HCT116 (cell line): ENCODE data around the gene CCNG1. TPM values are rescaled to one million over a fixed set of nuclear protein-coding genes. Genes with fewer than 3 reads are reported as not detected.

Experiments
- ATAC-seq: fragments of 200-7000 bp; cut with Tn5 transposase; 2 replicates; pipeline ENCODE4 v1.9.1; 2020; ENCODE audit warnings: mild to moderate bottlenecking, moderate library complexity
- BruUV-seq: library from RNA; stranded (reverse); fragments of 400-500 nt; replicated peaks from 2 replicates; lab custom pipeline; 2021; lab: Mats Ljungman, UMichigan
- CTCF ChIA-PET: fragments of 300-600 bp; sonication (Branson Sonifier 250); formaldehyde crosslinking; loops from one replicate; lab custom pipeline; 2021; ENCODE audit warnings: antibody characterized with exemption; lab: Charles Lee
- POLR2A ChIA-PET: fragments of 300-600, 350-600 bp; sonication (Branson Sonifier 250); formaldehyde crosslinking; loops from one replicate; lab custom pipeline; 2021; ENCODE audit warnings: antibody characterized with exemption; lab: Charles Lee
- RAD21 ChIA-PET, 2 experiments: fragments of 300-600 bp; sonication (Branson Sonifier 250); formaldehyde crosslinking; loops; one replicate each; lab custom pipeline; 2023; ENCODE audit warnings: low total read pairs in 2 of 2; ENCODE audit not compliant: uncharacterized antibody in 2 of 2, unreplicated experiment in 2 of 2, low non-redundant PET in 1 of 2; lab: Charles Lee
- DNase-seq: peaks from one replicate; pipeline ENCODE4 v3.0.0-alpha.2; 2010; ENCODE audit warnings: low read depth, low spot score
- H2AFZ ChIP-seq: fragments of 200-600 bp; shearing (Covaris generic), sonication (generic); 2 replicates; pipeline ENCODE4 v1.6.1; 2017; ENCODE audit warnings: low read depth, mixed run types, mixed read lengths, antibody characterized with exemption, low read length; ENCODE audit not compliant: poor library complexity, severe bottlenecking
- H3K27ac ChIP-seq: 2 replicates; pipeline ENCODE4 v1.5.1; 2012; ENCODE audit warnings: low read depth, low read length
- H3K27me3 ChIP-seq: fragments of 200-600 bp; sonication (generic); 2 replicates; pipeline ENCODE4 v1.6.1; 2016; ENCODE audit warnings: mixed run types, low read length, mixed read lengths; ENCODE audit not compliant: insufficient read depth
- H3K36me3 ChIP-seq, 2 experiments: fragments of 200-500 bp in 1 of 2; fragments of 200-600 bp in 1 of 2; sonication (Bioruptor generic) in 1 of 2; sonication (generic) in 1 of 2; 2 replicates each; pipeline versions ENCODE4 v1.5.1 to v1.6.1; 2014 to 2016; ENCODE audit warnings: low read length in 2 of 2, inconsistent platforms in 1 of 2, mixed read lengths in 1 of 2, mixed run types in 1 of 2; ENCODE audit not compliant: insufficient read depth in 2 of 2, control insufficient read depth in 1 of 2
- H3K4me1 ChIP-seq, 2 experiments: fragments of 200-600 bp in 1 of 2; sonication (generic) in 1 of 2; 2 replicates each; pipeline versions ENCODE4 v1.5.1 to v1.6.1; 2012 to 2017; ENCODE audit warnings: low read length in 2 of 2, inconsistent platforms in 1 of 2, mild to moderate bottlenecking in 1 of 2, mixed read lengths in 1 of 2, mixed run types in 1 of 2, moderate library complexity in 1 of 2; ENCODE audit not compliant: insufficient read depth in 2 of 2, control insufficient read depth in 1 of 2
- H3K4me2 ChIP-seq: fragments of 200-600 bp; sonication (generic); 2 replicates; pipeline ENCODE4 v1.6.1; 2017; ENCODE audit warnings: mixed run types, low read length, mixed read lengths
- H3K4me3 ChIP-seq, 2 experiments: fragments of 200-600 bp in 1 of 2; sonication (generic) in 1 of 2; replicated peaks in 1 of 2; 2 replicates each; pipeline ENCODE4 v1.5.1; 2011 to 2016; ENCODE audit warnings: low read length in 2 of 2, control low read depth in 1 of 2, low read depth in 1 of 2, mild to moderate bottlenecking in 1 of 2, mixed read lengths in 1 of 2, mixed run types in 1 of 2
- H3K79me2 ChIP-seq: fragments of 200-600 bp; sonication (generic); 2 replicates; pipeline ENCODE4 v1.6.1; 2017; ENCODE audit warnings: mild to moderate bottlenecking, mixed run types, low read length, moderate library complexity, mixed read lengths; ENCODE audit not compliant: insufficient read depth
- H3K9ac ChIP-seq: fragments of 200-600 bp; sonication (generic); 2 replicates; pipeline ENCODE4 v1.6.1; 2016; ENCODE audit warnings: low read length, mixed read lengths
- H3K9me2 ChIP-seq: fragments of 200-600 bp; sonication (generic), shearing (Covaris generic); 2 replicates; pipeline ENCODE4 v1.6.1; 2017; ENCODE audit warnings: mixed run types, mild to moderate bottlenecking, moderate library complexity; ENCODE audit not compliant: insufficient read depth
- H3K9me3 ChIP-seq, 2 experiments: fragments of 200-500 bp in 1 of 2; fragments of 200-600 bp in 1 of 2; sonication (Bioruptor generic) in 1 of 2; sonication (generic) in 1 of 2; 2 replicates each; pipeline ENCODE4 v1.6.1; 2014 to 2017; ENCODE audit warnings: low read length in 2 of 2, mixed read lengths in 2 of 2, inconsistent platforms in 1 of 2, low read depth in 1 of 2, mild to moderate bottlenecking in 1 of 2, mixed run types in 1 of 2, moderate library complexity in 1 of 2; ENCODE audit not compliant: control insufficient read depth in 1 of 2, insufficient read depth in 1 of 2
- H4K20me1 ChIP-seq: fragments of 200-600 bp; sonication (generic), shearing (Covaris generic); 2 replicates; pipeline ENCODE4 v1.6.1; 2017; ENCODE audit warnings: mixed run types, mild to moderate bottlenecking, moderate library complexity; ENCODE audit not compliant: insufficient read depth
- ATF3 ChIP-seq: IDR thresholded peaks from 2 replicates; pipeline ENCODE4 v1.6.1; 2012
- CEBPB ChIP-seq: IDR thresholded peaks from 2 replicates; pipeline ENCODE4 v1.6.1; 2012; ENCODE audit warnings: low read depth
- EGR1 ChIP-seq: IDR thresholded peaks from 2 replicates; pipeline ENCODE4 v1.6.1; 2012; ENCODE audit warnings: low read depth
- ELF1 ChIP-seq: IDR thresholded peaks from 2 replicates; pipeline ENCODE4 v1.6.1; 2012; ENCODE audit warnings: low read depth, borderline replicate concordance
- EZH2phosphoT487 ChIP-seq: fragments of 200-600 bp; IDR thresholded peaks from 2 replicates; pipeline ENCODE4 v1.6.1; 2018; ENCODE audit warnings: antibody characterized with exemption, borderline replicate concordance
- FOSL1 ChIP-seq: IDR thresholded peaks from 2 replicates; pipeline ENCODE4 v1.6.1; 2012; ENCODE audit warnings: low read depth
- JUND ChIP-seq: IDR thresholded peaks from 2 replicates; pipeline ENCODE4 v1.6.1; 2012
- POLR2A ChIP-seq: IDR thresholded peaks from 2 replicates; pipeline ENCODE4 v1.7.0; 2011; ENCODE audit warnings: borderline replicate concordance; ENCODE audit not compliant: insufficient read depth, insufficient read length; ENCODE audit errors: extremely low read depth
- RAD21 ChIP-seq: IDR thresholded peaks from 2 replicates; pipeline ENCODE4 v1.6.1; 2012; ENCODE audit warnings: low read depth, mild to moderate bottlenecking
- SIN3A ChIP-seq: IDR thresholded peaks from 2 replicates; pipeline ENCODE4 v1.6.1; 2012; ENCODE audit warnings: low read depth
- SRF ChIP-seq: IDR thresholded peaks from 2 replicates; pipeline ENCODE4 v1.6.1; 2012; ENCODE audit warnings: low read depth
- YY1 ChIP-seq: IDR thresholded peaks from 2 replicates; pipeline ENCODE4 v1.6.1; 2011; ENCODE audit warnings: low read length, low read depth, moderate library complexity, mild to moderate bottlenecking; ENCODE audit not compliant: insufficient replicate concordance; ENCODE audit errors: extremely low read depth
- ZFX ChIP-seq: fragments of 450-650 bp; IDR thresholded peaks from 2 replicates; pipeline ENCODE4 v1.6.1; 2017
- ZNF274 ChIP-seq: fragments of 200-500 bp; sonication (Bioruptor generic); IDR thresholded peaks from 2 replicates; pipeline ENCODE4 v1.6.1; 2014; ENCODE audit warnings: mild to moderate bottlenecking, low read depth, low read length, inconsistent platforms
- intact Hi-C: fragments of 100-400 bp; cut with micrococcal nuclease; formaldehyde crosslinking; loops from 2 replicates; pipeline ENCODE4 v1.10.0; 2022
- total RNA-seq: library from RNA; stranded (reverse); gene quantifications from one replicate; pipeline ENCODE4 v1.2.1, GENCODE V29; 2021; ENCODE audit not compliant: unreplicated experiment
- TF ChIP-seq, protein P1 (sequence below): IDR thresholded peaks from 2 replicates; pipeline ENCODE4 v1.6.1; 2012
- TF ChIP-seq, protein P2 (sequence below): IDR thresholded peaks from 2 replicates; pipeline ENCODE4 v1.6.1; 2012; ENCODE audit warnings: low read depth
- TF ChIP-seq, protein P3 (sequence below), 3 experiments: fragments of 200-600 bp in 1 of 3; sonication (generic) in 1 of 3; IDR thresholded peaks in 2 of 3; conservative IDR thresholded peaks in 1 of 3; 2 replicates each; pipeline ENCODE4 v1.5.1; 2012 to 2017; ENCODE audit warnings: low read depth in 2 of 3, low read length in 2 of 3, antibody characterized with exemption in 1 of 3, borderline replicate concordance in 1 of 3, control low read depth in 1 of 3, mild to moderate bottlenecking in 1 of 3, mixed read lengths in 1 of 3, mixed run types in 1 of 3, moderate library complexity in 1 of 3; ENCODE audit not compliant: insufficient read depth in 1 of 3

CCNG1 gene
- total RNA-seq, 1 experiment from 2014 or later: 176 TPM

DNA sequence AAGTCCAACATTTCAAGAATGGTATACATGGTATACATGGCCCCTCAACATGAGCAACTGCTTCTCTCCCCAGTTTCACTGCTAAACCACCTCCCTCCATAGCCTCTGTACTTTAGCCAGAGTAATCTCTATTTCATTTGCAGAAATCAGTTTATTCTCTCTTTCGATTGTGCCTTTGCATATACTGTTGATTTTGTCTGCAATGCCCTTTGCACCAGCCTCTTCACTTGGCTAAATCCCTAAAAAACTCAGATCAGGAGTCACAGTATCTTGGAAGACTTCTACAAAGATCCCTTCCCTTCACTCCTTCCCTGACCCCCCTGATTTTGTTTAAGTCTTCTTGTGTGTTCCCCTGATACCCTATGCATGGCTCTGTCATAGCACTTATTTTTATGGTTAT, 4.9 kb upstream of the CCNG1 start (continued):
- TF ChIP-seq, protein P1, sequence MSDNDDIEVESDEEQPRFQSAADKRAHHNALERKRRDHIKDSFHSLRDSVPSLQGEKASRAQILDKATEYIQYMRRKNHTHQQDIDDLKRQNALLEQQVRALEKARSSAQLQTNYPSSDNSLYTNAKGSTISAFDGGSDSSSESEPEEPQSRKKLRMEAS: no peak
- TF ChIP-seq ZNF274 (no peak), EGR1 (no peak), FOSL1 (no peak)

DNA sequence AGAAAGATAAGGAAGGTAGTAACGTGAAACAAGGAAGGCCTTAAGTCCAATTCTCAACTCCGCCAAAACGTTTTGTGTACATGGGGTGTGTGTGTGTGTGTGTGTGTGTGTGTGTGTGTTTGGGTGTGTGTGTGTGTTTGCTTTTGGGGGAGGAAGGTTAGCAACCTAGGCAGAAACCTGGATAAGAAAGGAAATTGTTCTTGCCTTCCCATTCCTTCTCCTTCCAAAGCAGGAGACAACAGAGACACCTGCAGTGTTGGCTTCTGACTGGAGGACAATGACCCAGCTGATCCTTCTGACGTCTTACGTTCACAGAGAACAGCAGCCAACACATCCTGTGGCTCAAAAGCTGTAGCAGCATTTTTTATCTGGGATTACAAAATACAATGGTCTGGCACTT, 4.1 kb upstream of the CCNG1 start:
- H3K9me2 ChIP-seq: no peaks in the 10 kb centered on the region
- no peak for ATAC-seq
- ChIA-PET RAD21 (no interaction called here), POLR2A (no interaction called here), CTCF (no interaction called here)
- no peaks in the 10 kb centered on the region for H3K9me3 ChIP-seq
- no peak overlapping the region for H2AFZ ChIP-seq
- H3K27ac ChIP-seq: no peak overlapping the region
- H3K9ac ChIP-seq: no peak overlapping the region
- H3K4me2 ChIP-seq: no peak overlapping the region
- no peak overlapping the region for H3K4me3 ChIP-seq
- intact Hi-C loops: no loop called here
- no TSS peak for BruUV-seq
- no peaks in the 10 kb centered on the region for H3K36me3 ChIP-seq
- peaks cover 0 to 11% of the 10 kb centered on the region in 2 experiments; a peak in 3 of 4 replicates for H3K4me1 ChIP-seq
- no peaks in the 10 kb centered on the region for H4K20me1 ChIP-seq
- TF ChIP-seq RAD21: no peak
- TF ChIP-seq EZH2phosphoT487: no peak
- TF ChIP-seq ZFX: no peak
- no peak for TF ChIP-seq ZNF274
- TF ChIP-seq, protein P2, sequence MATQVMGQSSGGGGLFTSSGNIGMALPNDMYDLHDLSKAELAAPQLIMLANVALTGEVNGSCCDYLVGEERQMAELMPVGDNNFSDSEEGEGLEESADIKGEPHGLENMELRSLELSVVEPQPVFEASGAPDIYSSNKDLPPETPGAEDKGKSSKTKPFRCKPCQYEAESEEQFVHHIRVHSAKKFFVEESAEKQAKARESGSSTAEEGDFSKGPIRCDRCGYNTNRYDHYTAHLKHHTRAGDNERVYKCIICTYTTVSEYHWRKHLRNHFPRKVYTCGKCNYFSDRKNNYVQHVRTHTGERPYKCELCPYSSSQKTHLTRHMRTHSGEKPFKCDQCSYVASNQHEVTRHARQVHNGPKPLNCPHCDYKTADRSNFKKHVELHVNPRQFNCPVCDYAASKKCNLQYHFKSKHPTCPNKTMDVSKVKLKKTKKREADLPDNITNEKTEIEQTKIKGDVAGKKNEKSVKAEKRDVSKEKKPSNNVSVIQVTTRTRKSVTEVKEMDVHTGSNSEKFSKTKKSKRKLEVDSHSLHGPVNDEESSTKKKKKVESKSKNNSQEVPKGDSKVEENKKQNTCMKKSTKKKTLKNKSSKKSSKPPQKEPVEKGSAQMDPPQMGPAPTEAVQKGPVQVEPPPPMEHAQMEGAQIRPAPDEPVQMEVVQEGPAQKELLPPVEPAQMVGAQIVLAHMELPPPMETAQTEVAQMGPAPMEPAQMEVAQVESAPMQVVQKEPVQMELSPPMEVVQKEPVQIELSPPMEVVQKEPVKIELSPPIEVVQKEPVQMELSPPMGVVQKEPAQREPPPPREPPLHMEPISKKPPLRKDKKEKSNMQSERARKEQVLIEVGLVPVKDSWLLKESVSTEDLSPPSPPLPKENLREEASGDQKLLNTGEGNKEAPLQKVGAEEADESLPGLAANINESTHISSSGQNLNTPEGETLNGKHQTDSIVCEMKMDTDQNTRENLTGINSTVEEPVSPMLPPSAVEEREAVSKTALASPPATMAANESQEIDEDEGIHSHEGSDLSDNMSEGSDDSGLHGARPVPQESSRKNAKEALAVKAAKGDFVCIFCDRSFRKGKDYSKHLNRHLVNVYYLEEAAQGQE: no peak
- no peak for TF ChIP-seq FOSL1
- TF ChIP-seq SRF: no peak
- TF ChIP-seq JUND: no peak
- no peak for TF ChIP-seq ELF1
- TF ChIP-seq ATF3: no peak
- TF ChIP-seq CEBPB: no peak
- TF ChIP-seq POLR2A: no peak
- TF ChIP-seq, protein P3, sequence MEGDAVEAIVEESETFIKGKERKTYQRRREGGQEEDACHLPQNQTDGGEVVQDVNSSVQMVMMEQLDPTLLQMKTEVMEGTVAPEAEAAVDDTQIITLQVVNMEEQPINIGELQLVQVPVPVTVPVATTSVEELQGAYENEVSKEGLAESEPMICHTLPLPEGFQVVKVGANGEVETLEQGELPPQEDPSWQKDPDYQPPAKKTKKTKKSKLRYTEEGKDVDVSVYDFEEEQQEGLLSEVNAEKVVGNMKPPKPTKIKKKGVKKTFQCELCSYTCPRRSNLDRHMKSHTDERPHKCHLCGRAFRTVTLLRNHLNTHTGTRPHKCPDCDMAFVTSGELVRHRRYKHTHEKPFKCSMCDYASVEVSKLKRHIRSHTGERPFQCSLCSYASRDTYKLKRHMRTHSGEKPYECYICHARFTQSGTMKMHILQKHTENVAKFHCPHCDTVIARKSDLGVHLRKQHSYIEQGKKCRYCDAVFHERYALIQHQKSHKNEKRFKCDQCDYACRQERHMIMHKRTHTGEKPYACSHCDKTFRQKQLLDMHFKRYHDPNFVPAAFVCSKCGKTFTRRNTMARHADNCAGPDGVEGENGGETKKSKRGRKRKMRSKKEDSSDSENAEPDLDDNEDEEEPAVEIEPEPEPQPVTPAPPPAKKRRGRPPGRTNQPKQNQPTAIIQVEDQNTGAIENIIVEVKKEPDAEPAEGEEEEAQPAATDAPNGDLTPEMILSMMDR (IDR thresholded peaks at IDR 0.05 in 2 of 3, conservative IDR thresholded peaks at IDR 0.05 in 1 of 3; ENCODE audit: borderline replicate concordance in 1 of 3, insufficient read depth in 1 of 3, low read depth in 2 of 3, low read length in 2 of 3): no peak
- TF ChIP-seq SIN3A: no peak
- TF ChIP-seq YY1: no peak
- no peaks in the 10 kb centered on the region for H3K27me3 ChIP-seq
- H3K79me2 ChIP-seq: peaks cover 8% of the 10 kb centered on the region
- no peak for DNase-seq
